OCI-LY3 (cell line): ENCODE data around the gene ZNF512.

ENCODE experiments used
- CTCF ChIP-seq: fragments of 200-600, 300-600 bp; sonication (generic); IDR thresholded peaks from 2 replicates; pipeline ENCODE4 v1.5.1; 2014; ENCODE audit warnings: antibody characterized with exemption, low read length, low read depth
- EZH2phosphoT487 ChIP-seq: fragments of 200-600 bp; shearing (Covaris generic); IDR thresholded peaks from 2 replicates; pipeline ENCODE4 v1.6.1; 2018; ENCODE audit warnings: antibody characterized with exemption, mixed run types, low read depth

GRCh38 chr2:27569398-27569797 lies 13.4 kb upstream of the ZNF512 start:
- TF ChIP-seq CTCF (no peak), EZH2phosphoT487 (no peak)
